Adrenal gland (tissue), 5 donors: Measurements from ENCODE around the gene SLC25A6.

Experiments
- POLR2A ChIP-seq, 2 donors: fragments of 450-650 bp; IDR thresholded peaks; one replicate each; pipeline ENCODE4 v1.6.1; 2017; ENCODE audit warnings: antibody characterized with exemption in 2 of 2, mild to moderate bottlenecking in 2 of 2, moderate library complexity in 1 of 2
- TF ChIP-seq, protein P1 (sequence below), 6 experiments: fragments of 450-650 bp in 4 of 6; fragments of 200-600 bp in 2 of 6; sonication (generic) in 1 of 6; IDR thresholded peaks; 1 replicate in 5 of 6; 2 replicates in 1 of 6; pipeline versions ENCODE4 v1.5.1 to v1.8.0; 2016 to 2021; ENCODE audit warnings: antibody characterized with exemption in 6 of 6, mild to moderate bottlenecking in 2 of 6, moderate library complexity in 1 of 6
- donor health status: DM: no; HTN: no; CAD: no.

DNA sequence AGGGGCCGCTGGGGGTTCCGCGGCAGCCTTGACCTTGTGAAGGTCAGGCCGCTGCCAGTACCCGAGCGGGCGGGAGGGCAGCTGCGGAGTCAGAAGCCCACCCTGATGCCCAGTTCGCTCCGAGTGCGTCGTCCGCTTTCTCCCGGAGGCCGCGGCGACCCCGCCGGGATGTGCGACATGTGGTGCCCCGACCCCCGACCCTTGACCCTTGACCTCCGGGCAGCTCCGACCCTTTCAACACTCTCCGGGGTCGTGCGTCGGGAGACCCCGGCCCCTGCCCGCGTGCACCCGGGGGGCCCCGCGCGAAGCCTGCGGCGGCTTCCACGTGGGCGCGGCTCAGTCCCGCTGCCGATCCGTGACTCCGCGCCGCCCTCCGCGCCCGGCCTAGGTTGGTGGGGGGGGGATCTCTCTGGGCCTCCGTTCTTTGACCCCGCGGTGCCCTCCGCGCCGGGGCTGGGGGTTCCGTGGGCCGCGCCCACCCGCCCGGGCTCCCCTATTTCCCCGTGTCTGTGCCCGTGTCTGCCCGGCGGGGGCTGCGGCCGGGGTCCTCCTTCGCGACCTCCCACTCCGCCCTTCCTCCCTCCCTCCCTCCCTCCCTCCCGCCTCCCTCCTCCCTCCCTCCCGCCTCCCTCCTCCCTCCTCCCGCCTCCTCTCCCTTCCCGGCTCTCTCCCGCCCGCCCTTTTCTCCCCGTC is 609 bp upstream of the SLC25A6 start:
- TF ChIP-seq, protein P1, sequence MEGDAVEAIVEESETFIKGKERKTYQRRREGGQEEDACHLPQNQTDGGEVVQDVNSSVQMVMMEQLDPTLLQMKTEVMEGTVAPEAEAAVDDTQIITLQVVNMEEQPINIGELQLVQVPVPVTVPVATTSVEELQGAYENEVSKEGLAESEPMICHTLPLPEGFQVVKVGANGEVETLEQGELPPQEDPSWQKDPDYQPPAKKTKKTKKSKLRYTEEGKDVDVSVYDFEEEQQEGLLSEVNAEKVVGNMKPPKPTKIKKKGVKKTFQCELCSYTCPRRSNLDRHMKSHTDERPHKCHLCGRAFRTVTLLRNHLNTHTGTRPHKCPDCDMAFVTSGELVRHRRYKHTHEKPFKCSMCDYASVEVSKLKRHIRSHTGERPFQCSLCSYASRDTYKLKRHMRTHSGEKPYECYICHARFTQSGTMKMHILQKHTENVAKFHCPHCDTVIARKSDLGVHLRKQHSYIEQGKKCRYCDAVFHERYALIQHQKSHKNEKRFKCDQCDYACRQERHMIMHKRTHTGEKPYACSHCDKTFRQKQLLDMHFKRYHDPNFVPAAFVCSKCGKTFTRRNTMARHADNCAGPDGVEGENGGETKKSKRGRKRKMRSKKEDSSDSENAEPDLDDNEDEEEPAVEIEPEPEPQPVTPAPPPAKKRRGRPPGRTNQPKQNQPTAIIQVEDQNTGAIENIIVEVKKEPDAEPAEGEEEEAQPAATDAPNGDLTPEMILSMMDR (IDR thresholded peaks at IDR 0.05), result no peak
- TF ChIP-seq POLR2A (IDR thresholded peaks at IDR 0.05), result peak in 1 of 2 donors; percentile 36
